Loucy (cell line): ENCODE data around the gene KPNA4.

Source experiments
- H2AFZ ChIP-seq: fragments of 200-600 bp; sonication (generic); 2 replicates; pipeline ENCODE4 v1.6.0; 2016; ENCODE audit warnings: antibody characterized with exemption, mild to moderate bottlenecking, low read length, moderate library complexity
- H3F3A ChIP-seq: fragments of 200-600 bp; 2 replicates; pipeline ENCODE4 v1.6.0; 2016; ENCODE audit warnings: antibody characterized with exemption, low read depth, mild to moderate bottlenecking
- H3K27me3 ChIP-seq: fragments of 200-600 bp; sonication (generic); 2 replicates; pipeline ENCODE4 v1.6.1; 2014; ENCODE audit warnings: low read length, mild to moderate bottlenecking; ENCODE audit not compliant: insufficient read depth, poor library complexity, severe bottlenecking
- H3K36me3 ChIP-seq: fragments of 200-600 bp; sonication (generic); 2 replicates; pipeline ENCODE4 v1.6.1; 2016; ENCODE audit warnings: low read length; ENCODE audit not compliant: insufficient read depth
- H3K4me1 ChIP-seq: fragments of 200-600 bp; sonication (generic); 2 replicates; pipeline ENCODE4 v1.5.1; 2014; ENCODE audit warnings: low read length, mild to moderate bottlenecking; ENCODE audit not compliant: insufficient read depth, poor library complexity, severe bottlenecking
- H3K4me2 ChIP-seq: fragments of 200-600 bp; sonication (generic); 2 replicates; pipeline ENCODE4 v1.6.0; 2014; ENCODE audit warnings: antibody characterized with exemption, low read length, low read depth, mild to moderate bottlenecking; ENCODE audit not compliant: poor library complexity, severe bottlenecking
- H3K4me3 ChIP-seq: fragments of 200-600 bp; sonication (generic); 2 replicates; pipeline ENCODE4 v1.5.1; 2014; ENCODE audit warnings: low read length, mild to moderate bottlenecking, mixed read lengths; ENCODE audit not compliant: poor library complexity, severe bottlenecking
- H3K79me2 ChIP-seq: fragments of 200-600 bp; sonication (generic); 2 replicates; pipeline ENCODE4 v1.6.1; 2014; ENCODE audit warnings: low read length; ENCODE audit not compliant: insufficient read depth
- H3K9ac ChIP-seq: fragments of 200-600 bp; sonication (generic); 2 replicates; pipeline ENCODE4 v1.6.0; 2014; ENCODE audit warnings: mild to moderate bottlenecking, low read depth, low read length, moderate library complexity; ENCODE audit not compliant: poor library complexity, severe bottlenecking
- H3K9me2 ChIP-seq: fragments of 200-600 bp; sonication (generic); replicated peaks from 2 replicates; pipeline ENCODE4 v1.6.1; 2016; ENCODE audit warnings: low read depth, low read length, mixed read lengths
- H3K9me3 ChIP-seq: fragments of 200-600 bp; sonication (generic); 2 replicates; pipeline ENCODE4 v1.6.1; 2014; ENCODE audit warnings: mild to moderate bottlenecking, antibody characterized with exemption, low read length, low read depth; ENCODE audit not compliant: insufficient read depth
- H4K20me1 ChIP-seq: fragments of 200-600 bp; sonication (generic); 2 replicates; pipeline ENCODE4 v1.6.0; 2014; ENCODE audit warnings: antibody characterized with exemption, low read length, mild to moderate bottlenecking; ENCODE audit not compliant: insufficient read depth, poor library complexity, severe bottlenecking
- EZH2phosphoT487 ChIP-seq: fragments of 200-600 bp; IDR thresholded peaks from 2 replicates; pipeline ENCODE4 v1.6.1; 2018; ENCODE audit warnings: antibody characterized with exemption, mild to moderate bottlenecking, moderate library complexity, borderline replicate concordance
- TF ChIP-seq, protein P1 (sequence below): fragments of 200-600 bp; sonication (generic); conservative IDR thresholded peaks from 2 replicates; pipeline ENCODE4 v1.5.1; 2014; ENCODE audit warnings: mild to moderate bottlenecking, antibody characterized with exemption, low read length

KPNA4 gene

DNA sequence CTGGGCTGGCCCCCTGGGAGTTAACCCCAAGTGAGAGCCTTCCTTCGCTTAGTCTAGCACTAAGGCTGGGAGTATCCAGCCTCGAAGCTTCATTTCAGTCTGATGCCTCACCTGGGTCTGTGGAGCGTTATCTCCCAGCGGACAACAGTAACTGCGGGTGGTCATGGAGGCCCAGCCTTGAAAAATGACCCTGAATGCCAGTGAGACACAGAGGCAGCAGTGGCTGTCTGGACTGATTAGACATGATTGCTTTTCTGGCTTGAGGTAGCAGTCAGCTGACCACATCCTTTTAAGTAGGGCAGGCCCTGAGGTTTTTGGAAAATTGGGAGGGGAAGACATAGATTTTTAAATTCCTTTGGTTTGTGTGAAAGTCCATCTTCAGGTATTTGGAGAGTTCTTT, 87.6 kb downstream of the KPNA4 start:
- Histone ChIP-seq H4K20me1 (no peaks in the 10 kb centered on the region), H3K27me3 (no peaks in the 10 kb centered on the region), H3K79me2 (no peaks in the 10 kb centered on the region), H3K9me2 (no peaks in the 10 kb centered on the region), H2AFZ (no peak overlapping the region), H3K4me1 (no peaks in the 10 kb centered on the region), H3K9ac (no peak overlapping the region), H3K9me3 (no peaks in the 10 kb centered on the region), H3K4me2 (no peak overlapping the region), H3K4me3 (no peak overlapping the region), H3K36me3 (no peaks in the 10 kb centered on the region), H3F3A (no peaks in the 10 kb centered on the region)
- TF ChIP-seq EZH2phosphoT487, result no peak
- TF ChIP-seq, protein P1, sequence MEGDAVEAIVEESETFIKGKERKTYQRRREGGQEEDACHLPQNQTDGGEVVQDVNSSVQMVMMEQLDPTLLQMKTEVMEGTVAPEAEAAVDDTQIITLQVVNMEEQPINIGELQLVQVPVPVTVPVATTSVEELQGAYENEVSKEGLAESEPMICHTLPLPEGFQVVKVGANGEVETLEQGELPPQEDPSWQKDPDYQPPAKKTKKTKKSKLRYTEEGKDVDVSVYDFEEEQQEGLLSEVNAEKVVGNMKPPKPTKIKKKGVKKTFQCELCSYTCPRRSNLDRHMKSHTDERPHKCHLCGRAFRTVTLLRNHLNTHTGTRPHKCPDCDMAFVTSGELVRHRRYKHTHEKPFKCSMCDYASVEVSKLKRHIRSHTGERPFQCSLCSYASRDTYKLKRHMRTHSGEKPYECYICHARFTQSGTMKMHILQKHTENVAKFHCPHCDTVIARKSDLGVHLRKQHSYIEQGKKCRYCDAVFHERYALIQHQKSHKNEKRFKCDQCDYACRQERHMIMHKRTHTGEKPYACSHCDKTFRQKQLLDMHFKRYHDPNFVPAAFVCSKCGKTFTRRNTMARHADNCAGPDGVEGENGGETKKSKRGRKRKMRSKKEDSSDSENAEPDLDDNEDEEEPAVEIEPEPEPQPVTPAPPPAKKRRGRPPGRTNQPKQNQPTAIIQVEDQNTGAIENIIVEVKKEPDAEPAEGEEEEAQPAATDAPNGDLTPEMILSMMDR, result no peak

DNA sequence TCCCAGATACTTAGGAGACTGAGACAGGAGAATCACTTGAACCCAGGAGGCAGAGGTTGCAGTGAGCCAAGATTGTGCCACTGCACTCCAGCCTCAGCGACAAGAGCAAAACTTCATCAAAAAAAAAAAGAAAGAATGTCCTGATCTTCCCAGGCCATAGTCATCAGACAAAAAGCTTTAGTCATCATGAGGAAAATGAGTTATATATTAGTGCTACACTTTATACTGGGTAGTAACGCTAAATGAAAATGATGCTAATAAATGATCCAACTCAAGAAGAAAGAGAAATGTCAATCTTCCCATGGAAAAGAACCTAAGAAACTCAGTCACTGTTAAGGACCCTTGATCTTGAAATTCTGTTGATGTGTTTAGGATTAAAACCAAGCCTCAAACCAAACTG, 89.5 kb downstream of the KPNA4 start:
- Histone ChIP-seq H3K4me2 (no peak overlapping the region), H3K9ac (no peak overlapping the region), H3K79me2 (no peaks in the 10 kb centered on the region), H3K4me1 (no peaks in the 10 kb centered on the region), H3K9me2 (no peaks in the 10 kb centered on the region), H3K9me3 (0 out of 2 replicates have a peak, but pooled peaks cover 3% of the 10 kb centered on the region), H3K36me3 (no peaks in the 10 kb centered on the region), H4K20me1 (no peaks in the 10 kb centered on the region), H3F3A (no peaks in the 10 kb centered on the region), H2AFZ (no peak overlapping the region), H3K4me3 (no peak overlapping the region), H3K27me3 (no peaks in the 10 kb centered on the region)
- TF ChIP-seq EZH2phosphoT487, result no peak
- TF ChIP-seq, protein P1, result no peak

DNA sequence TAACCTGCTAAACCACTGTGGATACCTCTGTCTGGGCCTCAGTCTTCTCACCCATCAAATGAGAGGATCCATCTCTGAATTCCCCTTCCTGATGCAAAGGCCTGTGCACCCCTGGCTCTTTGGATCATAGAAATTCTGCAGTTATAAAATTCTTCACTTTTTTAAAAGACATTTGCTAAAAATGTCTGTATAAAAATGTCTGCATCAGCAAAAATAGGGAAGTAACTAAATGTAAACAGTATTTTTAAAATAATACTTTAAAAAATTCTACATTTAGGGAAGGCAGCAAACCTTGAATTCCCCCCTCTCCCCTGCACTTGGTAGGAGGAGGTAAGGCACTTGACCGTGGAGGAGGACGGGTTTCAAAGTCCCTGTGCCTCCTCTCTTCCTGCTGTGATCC, 90.2 kb downstream of the KPNA4 start:
- no peak overlapping the region for H3K9ac ChIP-seq
- no peaks in the 10 kb centered on the region for H3K79me2 ChIP-seq
- H4K20me1 ChIP-seq, result no peaks in the 10 kb centered on the region
- H2AFZ ChIP-seq, result no peak overlapping the region
- H3K4me2 ChIP-seq, result no peak overlapping the region
- no peaks in the 10 kb centered on the region for H3K4me1 ChIP-seq
- H3K4me3 ChIP-seq, result no peak overlapping the region
- H3F3A ChIP-seq, result no peaks in the 10 kb centered on the region
- H3K36me3 ChIP-seq, result no peaks in the 10 kb centered on the region
- H3K9me3 ChIP-seq, result peaks cover 5% of the 10 kb centered on the region; the same call in 1 of the 2 replicates
- no peaks in the 10 kb centered on the region for H3K9me2 ChIP-seq
- H3K27me3 ChIP-seq, result no peaks in the 10 kb centered on the region
- TF ChIP-seq EZH2phosphoT487, result no peak
- TF ChIP-seq, protein P1, result no peak
